Gastrocnemius medialis (tissue), 4 donors: ENCODE results near the gene TGM3. TPM values are rescaled to one million over a fixed set of nuclear protein-coding genes. Genes with fewer than 3 reads are reported as not detected.

Experiments used
- ATAC-seq, 2 donors: fragments of 150-250 bp; one replicate each; pipeline ENCODE4 v1.9.1; 2016
- DNase-seq, 2 donors: peaks; one replicate each; pipeline ENCODE4 v3.0.0-alpha.2; 2019
- H3K27ac ChIP-seq, 4 donors: fragments of 200-600 bp; sonication (generic); 1 replicate in 1 of 4; 2 replicates in 3 of 4; pipeline ENCODE4 v1.5.1; 2016 to 2018; ENCODE audit warnings: mild to moderate bottlenecking in 2 of 4, moderate library complexity in 1 of 4
- H3K27me3 ChIP-seq, 3 donors: fragments of 200-600 bp; sonication (generic) in 2 of 3; 1 replicate in 1 of 3; 2 replicates in 2 of 3; pipeline versions ENCODE4 v1.5.1 to v1.6.0; 2016 to 2019; ENCODE audit warnings: mild to moderate bottlenecking in 1 of 3, moderate library complexity in 1 of 3
- H3K36me3 ChIP-seq, 2 donors: fragments of 200-600 bp; sonication (generic) in 1 of 2; one replicate each; pipeline ENCODE4 v1.5.1; 2017 to 2018
- H3K4me1 ChIP-seq, 2 donors: fragments of 200-600 bp; sonication (generic) in 1 of 2; one replicate each; pipeline ENCODE4 v1.5.1; 2016 to 2017; ENCODE audit warnings: mild to moderate bottlenecking in 2 of 2
- H3K4me3 ChIP-seq, 4 donors: fragments of 200-600 bp; sonication (generic) in 3 of 4; 1 replicate in 1 of 4; 2 replicates in 3 of 4; pipeline ENCODE4 v1.5.1; 2016 to 2019; ENCODE audit warnings: mild to moderate bottlenecking in 2 of 4
- H3K9me3 ChIP-seq, 3 donors: fragments of 200-600 bp; sonication (generic) in 2 of 3; 1 replicate in 1 of 3; 2 replicates in 2 of 3; pipeline ENCODE4 v1.5.1; 2016 to 2019
- POLR2A ChIP-seq, 2 donors: fragments of 450-650 bp; IDR thresholded peaks; one replicate each; pipeline ENCODE4 v1.6.1; 2017; ENCODE audit warnings: antibody characterized with exemption in 2 of 2, mild to moderate bottlenecking in 2 of 2, moderate library complexity in 2 of 2
- in situ Hi-C, 4 donors: fragments of 200-750 bp; cut with MboI; loops; one replicate each; pipeline versions ENCODE4 v1.15.0 to v1.8.0; 2017; ENCODE audit warnings: low sequenced_read_pairs in 4 of 4
- intact Hi-C: fragments of 100-400 bp; cut with DNase I; formaldehyde crosslinking; loops from one replicate; pipeline ENCODE4 v1.15.1; 2023; ENCODE audit warnings: low total_unique reads
- total RNA-seq, 4 donors: library from RNA; depleted of rRNA; stranded (reverse); fragments of >200 nt; gene quantifications; one replicate each; pipeline versions ENCODE4 v1.1.0 to v1.2.3, GENCODE V29; 2016
- TF ChIP-seq, protein P1 (sequence below), 5 experiments: fragments of 450-650 bp in 3 of 5; fragments of 200-600 bp in 2 of 5; sonication (generic) in 2 of 5; IDR thresholded peaks in 4 of 5; conservative IDR thresholded peaks in 1 of 5; 1 replicate in 4 of 5; 2 replicates in 1 of 5; pipeline ENCODE4 v1.5.1; 2016 to 2019; ENCODE audit warnings: antibody characterized with exemption in 5 of 5, mild to moderate bottlenecking in 3 of 5, moderate library complexity in 3 of 5

Gene TGM3
- total RNA-seq, 4 donors from 2014 or later: not detected

GRCh38 chr20:2363587-2363986 is 67.8 kb downstream of the TGM3 start:
- H3K36me3 ChIP-seq: no peaks in the 10 kb centered on the region
- H3K4me3 ChIP-seq: no peak overlapping the region
- in situ Hi-C loops: no loop called here
- H3K27me3 ChIP-seq: peaks cover 0 to 5% (median 0%) of the 10 kb centered on the region in 3 donors
- TF ChIP-seq, protein P1, sequence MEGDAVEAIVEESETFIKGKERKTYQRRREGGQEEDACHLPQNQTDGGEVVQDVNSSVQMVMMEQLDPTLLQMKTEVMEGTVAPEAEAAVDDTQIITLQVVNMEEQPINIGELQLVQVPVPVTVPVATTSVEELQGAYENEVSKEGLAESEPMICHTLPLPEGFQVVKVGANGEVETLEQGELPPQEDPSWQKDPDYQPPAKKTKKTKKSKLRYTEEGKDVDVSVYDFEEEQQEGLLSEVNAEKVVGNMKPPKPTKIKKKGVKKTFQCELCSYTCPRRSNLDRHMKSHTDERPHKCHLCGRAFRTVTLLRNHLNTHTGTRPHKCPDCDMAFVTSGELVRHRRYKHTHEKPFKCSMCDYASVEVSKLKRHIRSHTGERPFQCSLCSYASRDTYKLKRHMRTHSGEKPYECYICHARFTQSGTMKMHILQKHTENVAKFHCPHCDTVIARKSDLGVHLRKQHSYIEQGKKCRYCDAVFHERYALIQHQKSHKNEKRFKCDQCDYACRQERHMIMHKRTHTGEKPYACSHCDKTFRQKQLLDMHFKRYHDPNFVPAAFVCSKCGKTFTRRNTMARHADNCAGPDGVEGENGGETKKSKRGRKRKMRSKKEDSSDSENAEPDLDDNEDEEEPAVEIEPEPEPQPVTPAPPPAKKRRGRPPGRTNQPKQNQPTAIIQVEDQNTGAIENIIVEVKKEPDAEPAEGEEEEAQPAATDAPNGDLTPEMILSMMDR (IDR thresholded peaks at IDR 0.05 in 4 of 5, conservative IDR thresholded peaks at IDR 0.05 in 1 of 5): no peak
- TF ChIP-seq POLR2A (IDR thresholded peaks at IDR 0.05): no peak
- DNase-seq: no peak
- no peak overlapping the region for H3K27ac ChIP-seq
- ATAC-seq: no peak
- H3K4me1 ChIP-seq: no peaks in the 10 kb centered on the region
- intact Hi-C loops: no loop called here
- H3K9me3 ChIP-seq: no peaks in the 10 kb centered on the region

DNA sequence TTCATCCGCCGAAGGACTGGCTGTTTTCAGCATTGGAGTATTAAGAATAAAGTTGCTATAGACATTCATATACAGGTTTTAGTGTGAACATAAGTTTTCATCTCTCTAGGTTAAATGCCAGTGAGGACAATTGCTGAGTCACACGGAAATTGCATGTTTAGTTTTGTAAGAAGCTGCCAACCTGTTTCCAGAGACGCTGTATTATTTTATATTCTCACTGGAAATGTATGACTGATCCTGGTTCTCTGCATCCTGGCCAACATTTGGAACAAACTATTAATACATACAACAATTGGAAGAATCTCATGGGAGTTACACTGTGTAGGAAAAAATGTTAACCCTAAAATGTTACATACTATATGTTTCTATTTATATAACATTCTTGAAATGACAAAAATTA is 68.2 kb downstream of the TGM3 start:
- no peaks in the 10 kb centered on the region for H3K9me3 ChIP-seq
- H3K36me3 ChIP-seq: no peaks in the 10 kb centered on the region
- no peaks in the 10 kb centered on the region for H3K4me1 ChIP-seq
- DNase-seq (no peak), ATAC-seq (no peak)
- intact Hi-C loops: no loop called here
- no peak overlapping the region for H3K27ac ChIP-seq
- no peak overlapping the region for H3K4me3 ChIP-seq
- H3K27me3 ChIP-seq: peaks cover 0 to 5% (median 0%) of the 10 kb centered on the region in 3 donors
- in situ Hi-C loops: no loop called here
- TF ChIP-seq POLR2A (IDR thresholded peaks at IDR 0.05): no peak
- TF ChIP-seq, protein P1 (IDR thresholded peaks at IDR 0.05 in 4 of 5, conservative IDR thresholded peaks at IDR 0.05 in 1 of 5): no peak

DNA sequence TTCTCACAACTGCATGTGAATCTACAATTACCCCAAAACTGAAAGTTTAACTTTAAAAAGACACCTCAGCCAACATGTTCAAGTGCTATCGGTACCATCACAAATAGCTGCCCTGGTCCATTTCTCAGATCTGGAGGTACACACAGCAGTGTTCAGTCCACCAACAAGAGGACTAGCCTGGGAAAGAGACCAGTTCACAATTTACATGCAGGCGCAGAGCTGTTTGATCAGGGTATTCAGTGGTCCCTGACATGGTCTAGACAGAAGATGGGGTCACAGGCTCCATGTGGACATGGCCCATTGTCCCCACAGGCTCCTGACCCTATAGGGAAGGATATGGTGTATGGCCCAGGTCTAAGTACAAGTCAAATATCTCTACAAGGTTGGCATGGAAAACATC is 69.3 kb downstream of the TGM3 start:
- H3K4me1 ChIP-seq: no peaks in the 10 kb centered on the region
- intact Hi-C loops: no loop called here
- no peak for TF ChIP-seq POLR2A (IDR thresholded peaks at IDR 0.05)
- TF ChIP-seq, protein P1 (IDR thresholded peaks at IDR 0.05 in 4 of 5, conservative IDR thresholded peaks at IDR 0.05 in 1 of 5): no peak
- DNase-seq (no peak), ATAC-seq (no peak)
- H3K27me3 ChIP-seq: peaks cover 0 to 5% (median 0%) of the 10 kb centered on the region in 3 donors
- H3K9me3 ChIP-seq: no peaks in the 10 kb centered on the region
- no peak overlapping the region for H3K4me3 ChIP-seq
- in situ Hi-C loops: no loop called here
- no peaks in the 10 kb centered on the region for H3K36me3 ChIP-seq
- H3K27ac ChIP-seq: no peak overlapping the region

GRCh38 chr20:2365666-2366065 is 69.9 kb downstream of the TGM3 start:
- no peak for DNase-seq
- Histone ChIP-seq H3K36me3 (no peaks in the 10 kb centered on the region), H3K27me3 (peaks cover 0 to 5% (median 0%) of the 10 kb centered on the region in 3 donors), H3K4me1 (no peaks in the 10 kb centered on the region), H3K4me3 (no peak overlapping the region), H3K27ac (no peak overlapping the region), H3K9me3 (no peaks in the 10 kb centered on the region)
- TF ChIP-seq POLR2A (IDR thresholded peaks at IDR 0.05): no peak
- TF ChIP-seq, protein P1 (IDR thresholded peaks at IDR 0.05 in 4 of 5, conservative IDR thresholded peaks at IDR 0.05 in 1 of 5): no peak
- intact Hi-C loops (no loop called here), in situ Hi-C loops (no loop called here)
- ATAC-seq: no peak

- H3K9me3 ChIP-seq: no peaks in the 10 kb centered on the region
- no peaks in the 10 kb centered on the region for H3K36me3 ChIP-seq
- ATAC-seq: no peak
- H3K4me3 ChIP-seq: no peak overlapping the region
- no peak overlapping the region for H3K27ac ChIP-seq
- no peaks in the 10 kb centered on the region for H3K4me1 ChIP-seq
- no peaks in the 10 kb centered on the region for H3K27me3 ChIP-seq
- intact Hi-C loops (no loop called here), in situ Hi-C loops (no loop called here)
- no peak for DNase-seq
- no peak for TF ChIP-seq POLR2A (IDR thresholded peaks at IDR 0.05)
- TF ChIP-seq, protein P1 (IDR thresholded peaks at IDR 0.05 in 4 of 5, conservative IDR thresholded peaks at IDR 0.05 in 1 of 5): no peak
These were observed 72.8 kb downstream of the TGM3 start for GRCh38 chr20:2368621-2369020.
